Endodermal cell (in vitro differentiated cells): ENCODE results near the gene NEUROG1. TPM values are rescaled to one million over a fixed set of nuclear protein-coding genes. Genes with fewer than 3 reads are reported as not detected.

Experiments used
- DNase-seq: peaks from one replicate; pipeline ENCODE4 v3.0.0-alpha.2; 2017
- H3K27ac ChIP-seq: 2 replicates; pipeline ENCODE4 v1.5.1; 2013; ENCODE audit warnings: mild to moderate bottlenecking, low read depth, low read length, moderate library complexity
- H3K27me3 ChIP-seq: 2 replicates; pipeline ENCODE4 v1.6.1; 2013; ENCODE audit warnings: mild to moderate bottlenecking, low read length, moderate library complexity; ENCODE audit not compliant: insufficient read depth, control insufficient read depth, poor library complexity, severe bottlenecking
- H3K36me3 ChIP-seq: 2 replicates; pipeline ENCODE4 v1.7.0; 2013; ENCODE audit warnings: mild to moderate bottlenecking, low read length, moderate library complexity; ENCODE audit not compliant: control insufficient read depth, insufficient read depth
- H3K4me1 ChIP-seq: one replicate; pipeline ENCODE4 v1.7.0; 2013; ENCODE audit warnings: low read length; ENCODE audit not compliant: control insufficient read depth, insufficient read depth
- H3K4me3 ChIP-seq: 2 replicates; pipeline ENCODE4 v1.5.1; 2013; ENCODE audit warnings: mild to moderate bottlenecking, low read length, moderate library complexity
- H3K9ac ChIP-seq: 2 replicates; pipeline ENCODE4 v1.6.1; 2013; ENCODE audit warnings: mild to moderate bottlenecking, low read length, moderate library complexity; ENCODE audit not compliant: poor library complexity, severe bottlenecking; ENCODE audit errors: extremely low read depth
- H3K9me3 ChIP-seq: 2 replicates; pipeline ENCODE4 v1.6.1; 2013; ENCODE audit warnings: mild to moderate bottlenecking, low read length, moderate library complexity; ENCODE audit not compliant: control insufficient read depth
- H3K27ac Mint-ChIP-seq: 2 replicates; pipeline ENCODE4 v1.8.0; 2020; ENCODE audit warnings: mixed read lengths
- H3K27me3 Mint-ChIP-seq: 2 replicates; pipeline ENCODE4 v1.8.0; 2021; ENCODE audit warnings: mild to moderate bottlenecking, mixed read lengths; ENCODE audit not compliant: insufficient read depth
- H3K36me3 Mint-ChIP-seq: 2 replicates; pipeline ENCODE4 v1.8.0; 2020; ENCODE audit warnings: low read depth, mixed read lengths
- H3K4me1 Mint-ChIP-seq: 2 replicates; pipeline ENCODE4 v1.8.0; 2020; ENCODE audit warnings: mixed read lengths
- H3K4me3 Mint-ChIP-seq: 2 replicates; pipeline ENCODE4 v1.8.0; 2020; ENCODE audit warnings: mild to moderate bottlenecking, moderate library complexity, mixed read lengths
- H3K9me3 Mint-ChIP-seq: 2 replicates; pipeline ENCODE4 v1.8.0; 2020; ENCODE audit warnings: mild to moderate bottlenecking, mixed read lengths
- CTCF ChIP-seq: fragments of 200-600 bp; sonication (generic); conservative IDR thresholded peaks from 2 replicates; pipeline ENCODE4 v1.5.0; 2021; ENCODE audit warnings: antibody characterized with exemption, mild to moderate bottlenecking
- WGBS, 2 experiments: methylation state at CpG; one replicate each; pipeline versions ENCODE4 v1.1.5 to v1.1.7; 2013; ENCODE audit warnings: missing lambda C conversion rate in 2 of 2, mixed read lengths in 1 of 2; ENCODE audit not compliant: insufficient coverage in 1 of 2, insufficient read length in 1 of 2; 5-methylcytosine and 5-hydroxymethylcytosine counted together
- total RNA-seq, 2 donors: library from RNA; stranded (reverse); fragmentation: NEBNext Ultra II Directional in 1 of 2; extraction: Animal tissue kit (Norgen Biotek cat#: 25700) in 1 of 2; gene quantifications; 2 replicates in 1 of 2; 3 replicates in 1 of 2; pipeline ENCODE4 v1.2.1, GENCODE V29; 2021

Gene NEUROG1
- total RNA-seq, 2 donors from 2014 or later = not detected

GRCh38 chr5:135569755-135570452, 34.1 kb upstream of the NEUROG1 start:
- no peak overlapping the region for H3K4me3 ChIP-seq
- peaks cover 35% of the 10 kb centered on the region for H3K27me3 Mint-ChIP-seq
- H3K27me3 ChIP-seq = no peaks in the 10 kb centered on the region
- H3K4me1 ChIP-seq = no peaks in the 10 kb centered on the region
- no peaks in the 10 kb centered on the region for H3K36me3 ChIP-seq
- 48 to 59% methylated on average over 6 to 10 of the region's 10 CpGs for WGBS, 2 experiments
- H3K9me3 ChIP-seq = no peaks in the 10 kb centered on the region
- H3K9me3 Mint-ChIP-seq = no peaks in the 10 kb centered on the region
- TF ChIP-seq CTCF = peak; percentile 82
- peak; percentile 93 for DNase-seq
- peaks cover 4% of the 10 kb centered on the region for H3K4me1 Mint-ChIP-seq
- H3K36me3 Mint-ChIP-seq = no peaks in the 10 kb centered on the region
- H3K4me3 Mint-ChIP-seq = no peak overlapping the region
- no peak overlapping the region for H3K9ac ChIP-seq
- no peak overlapping the region for H3K27ac ChIP-seq
- no peak overlapping the region for H3K27ac Mint-ChIP-seq

DNA sequence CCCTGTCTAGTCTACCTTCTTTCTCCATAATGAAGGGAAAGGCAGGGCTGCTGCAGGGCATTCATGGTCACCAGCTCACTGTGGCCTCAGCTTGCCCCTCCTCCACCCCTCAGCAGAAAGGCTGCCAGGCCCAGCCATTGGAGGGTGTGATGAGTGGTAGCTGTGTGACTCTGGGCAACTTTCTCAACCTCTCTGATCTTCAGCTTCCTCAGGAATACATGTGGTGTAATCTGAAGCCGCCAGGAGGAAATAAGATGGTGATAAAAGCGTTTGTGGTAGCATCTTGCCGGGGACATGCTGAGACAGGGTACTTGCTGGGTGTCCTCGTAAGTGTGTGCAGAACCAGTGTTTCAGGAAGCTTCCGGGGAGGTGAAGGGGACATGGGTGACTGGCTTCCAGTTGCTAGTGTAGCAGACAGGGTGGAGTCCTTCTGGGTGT, 33.2 kb upstream of the NEUROG1 start:
- no peaks in the 10 kb centered on the region for H3K9me3 ChIP-seq
- H3K9ac ChIP-seq = no peak overlapping the region
- no peaks in the 10 kb centered on the region for H3K36me3 ChIP-seq
- H3K27ac Mint-ChIP-seq = no peak overlapping the region
- peaks cover 35% of the 10 kb centered on the region for H3K27me3 Mint-ChIP-seq
- H3K36me3 Mint-ChIP-seq = no peaks in the 10 kb centered on the region
- H3K9me3 Mint-ChIP-seq = no peaks in the 10 kb centered on the region
- 91 to 96% methylated on average over 5 of the region's 5 CpGs for WGBS, 2 experiments
- peaks cover 4% of the 10 kb centered on the region for H3K4me1 Mint-ChIP-seq
- TF ChIP-seq CTCF = no peak
- no peaks in the 10 kb centered on the region for H3K4me1 ChIP-seq
- H3K4me3 Mint-ChIP-seq = no peak overlapping the region
- no peaks in the 10 kb centered on the region for H3K27me3 ChIP-seq
- H3K27ac ChIP-seq = no peak overlapping the region
- no peak for DNase-seq
- H3K4me3 ChIP-seq = no peak overlapping the region

DNA sequence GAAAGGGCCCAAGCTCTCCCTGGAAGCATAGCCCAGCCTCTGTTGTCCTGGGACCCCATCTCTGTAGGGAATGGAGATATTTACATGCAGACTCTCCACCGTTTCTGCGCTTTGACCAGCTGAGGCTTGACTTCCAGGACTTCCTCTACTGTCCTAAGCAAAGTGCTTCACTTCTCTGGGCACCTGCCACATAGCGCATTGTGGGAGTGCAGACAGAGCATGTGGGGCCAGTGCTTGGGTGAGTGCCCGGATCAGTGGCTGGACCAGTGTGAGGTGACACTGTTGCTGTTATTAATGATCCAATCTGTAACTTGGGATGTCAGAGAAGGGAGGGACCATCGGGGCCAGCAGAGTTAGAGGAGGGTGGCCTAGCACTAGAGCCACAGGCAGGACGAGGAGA, 32.5 kb upstream of the NEUROG1 start:
- no peaks in the 10 kb centered on the region for H3K36me3 Mint-ChIP-seq
- H3K4me3 Mint-ChIP-seq = no peak overlapping the region
- peaks cover 38% of the 10 kb centered on the region for H3K27me3 Mint-ChIP-seq
- Histone ChIP-seq H3K9ac (no peak overlapping the region), H3K9me3 (no peaks in the 10 kb centered on the region), H3K27me3 (no peaks in the 10 kb centered on the region), H3K36me3 (no peaks in the 10 kb centered on the region), H3K4me1 (no peaks in the 10 kb centered on the region), H3K27ac (no peak overlapping the region), H3K4me3 (no peak overlapping the region)
- no peaks in the 10 kb centered on the region for H3K9me3 Mint-ChIP-seq
- WGBS, 2 experiments = 87 to 93% methylated on average over 6 of the region's 6 CpGs
- peaks cover 4% of the 10 kb centered on the region for H3K4me1 Mint-ChIP-seq
- no peak for TF ChIP-seq CTCF
- H3K27ac Mint-ChIP-seq = no peak overlapping the region
- DNase-seq = no peak
